ENCODE results near the gene TMSB10.
A peak's percentile ranks its signal among the peaks of the same experiment; 100 is the strongest.

Gene TMSB10

GRCh38 chr2:84939426-84940087, 34.1 kb downstream of the TMSB10 start:
- H3K4me2 ChIP-seq, result peak overlapping the region; percentile 97
- H3K9ac ChIP-seq, result peak overlapping the region; percentile 93
- no peaks in the 10 kb centered on the region for H3K27me3 ChIP-seq (ENCODE audit: insufficient read depth, low read depth)
- H3K4me1 ChIP-seq (ENCODE audit: low read depth, poor library complexity, severe bottlenecking), result peaks cover 68% of the 10 kb centered on the region
- TF ChIP-seq CTCF (conservative IDR thresholded peaks at IDR 0.05; ENCODE audit: low read depth, low read length), result no peak
- no peaks in the 10 kb centered on the region for H3K79me2 ChIP-seq (ENCODE audit: insufficient read depth, low read depth)
- H3K4me3 ChIP-seq (IDR thresholded peaks at IDR 0.05; ENCODE audit: insufficient read depth, low read depth, low read length), result peak overlapping the region; percentile 58
- H2AFZ ChIP-seq (ENCODE audit: low read depth), result peak overlapping the region; percentile 59
- peak overlapping the region; percentile 100 for H3K27ac ChIP-seq
- no peaks in the 10 kb centered on the region for H4K20me1 ChIP-seq (ENCODE audit: insufficient read depth)
- no peaks in the 10 kb centered on the region for H3K36me3 ChIP-seq (ENCODE audit: insufficient read depth)

GRCh38 chr2:84940088-84940470, 34.6 kb downstream of the TMSB10 start:
- H4K20me1 ChIP-seq (ENCODE audit: insufficient read depth), result no peaks in the 10 kb centered on the region
- no peaks in the 10 kb centered on the region for H3K27me3 ChIP-seq (ENCODE audit: insufficient read depth, low read depth)
- H3K79me2 ChIP-seq (ENCODE audit: insufficient read depth, low read depth), result no peaks in the 10 kb centered on the region
- no peaks in the 10 kb centered on the region for H3K36me3 ChIP-seq (ENCODE audit: insufficient read depth)
- TF ChIP-seq CTCF (conservative IDR thresholded peaks at IDR 0.05; ENCODE audit: low read depth, low read length), result no peak
- H3K27ac ChIP-seq, result peak overlapping the region; percentile 100
- H3K4me2 ChIP-seq, result peak overlapping the region; percentile 97
- H3K4me1 ChIP-seq (ENCODE audit: low read depth, poor library complexity, severe bottlenecking), result peaks cover 68% of the 10 kb centered on the region
- H3K9ac ChIP-seq, result peak overlapping the region; percentile 93
- peak overlapping the region; percentile 58 for H3K4me3 ChIP-seq (IDR thresholded peaks at IDR 0.05; ENCODE audit: insufficient read depth, low read depth, low read length)
- peak overlapping the region; percentile 59 for H2AFZ ChIP-seq (ENCODE audit: low read depth)

- Histone ChIP-seq H2AFZ (ENCODE audit: low read depth) (peak overlapping the region; percentile 59), H3K4me1 (ENCODE audit: low read depth, poor library complexity, severe bottlenecking) (peaks cover 68% of the 10 kb centered on the region)
- TF ChIP-seq CTCF (conservative IDR thresholded peaks at IDR 0.05; ENCODE audit: low read depth, low read length), result no peak
These were observed 35.5 kb downstream of the TMSB10 start for GRCh38 chr2:84940831-84941412.

GRCh38 chr2:84942166-84942565, 36.7 kb downstream of the TMSB10 start:
- Histone ChIP-seq H4K20me1 (ENCODE audit: insufficient read depth) (no peaks in the 10 kb centered on the region), H3K4me2 (no peak overlapping the region), H2AFZ (ENCODE audit: low read depth) (no peak overlapping the region), H3K27me3 (ENCODE audit: insufficient read depth, low read depth) (no peaks in the 10 kb centered on the region), H3K9ac (no peak overlapping the region), H3K27ac (no peak overlapping the region; the same call in 1 of the 2 replicates), H3K4me1 (ENCODE audit: low read depth, poor library complexity, severe bottlenecking) (peaks cover 58% of the 10 kb centered on the region), H3K79me2 (ENCODE audit: insufficient read depth, low read depth) (no peaks in the 10 kb centered on the region), H3K36me3 (ENCODE audit: insufficient read depth) (no peaks in the 10 kb centered on the region), H3K4me3 (IDR thresholded peaks at IDR 0.05; ENCODE audit: insufficient read depth, low read depth, low read length) (no peak overlapping the region)
- TF ChIP-seq CTCF (conservative IDR thresholded peaks at IDR 0.05; ENCODE audit: low read depth, low read length), result no peak

More at GRCh38 chr2:84940831-84941412, 35.5 kb downstream of the TMSB10 start:
- no peaks in the 10 kb centered on the region for H4K20me1 ChIP-seq (ENCODE audit: insufficient read depth)
- H3K27me3 ChIP-seq (ENCODE audit: insufficient read depth, low read depth), result no peaks in the 10 kb centered on the region
- H3K27ac ChIP-seq, result peak overlapping the region; percentile 100
- H3K79me2 ChIP-seq (ENCODE audit: insufficient read depth, low read depth), result no peaks in the 10 kb centered on the region
- no peaks in the 10 kb centered on the region for H3K36me3 ChIP-seq (ENCODE audit: insufficient read depth)
- H3K4me2 ChIP-seq, result peak overlapping the region; percentile 97
- H3K4me3 ChIP-seq (IDR thresholded peaks at IDR 0.05; ENCODE audit: insufficient read depth, low read depth, low read length), result no peak overlapping the region
- H3K9ac ChIP-seq, result peak overlapping the region; percentile 93
